Measurements from ENCODE around the gene LMO7.

DNA sequence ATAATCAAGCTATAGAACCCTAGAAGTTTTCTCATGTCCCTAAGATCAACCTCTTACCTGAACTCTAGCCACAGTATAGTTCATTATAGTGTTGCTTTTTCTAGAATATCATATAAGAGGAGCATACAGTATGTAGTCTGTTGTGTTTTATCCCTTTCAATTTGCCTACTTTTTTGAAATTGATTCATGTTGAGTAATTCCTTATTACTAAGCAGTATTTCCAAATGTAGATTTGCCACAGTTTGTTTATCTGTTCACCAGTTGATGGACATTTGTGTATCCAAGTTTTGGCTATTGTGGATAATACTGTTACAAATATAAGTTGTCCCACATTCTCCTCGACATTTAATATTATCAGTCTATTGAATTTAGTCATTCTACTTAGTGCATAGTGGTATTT, 138.0 kb downstream of the LMO7 start:
- TF ChIP-seq, protein P1, sequence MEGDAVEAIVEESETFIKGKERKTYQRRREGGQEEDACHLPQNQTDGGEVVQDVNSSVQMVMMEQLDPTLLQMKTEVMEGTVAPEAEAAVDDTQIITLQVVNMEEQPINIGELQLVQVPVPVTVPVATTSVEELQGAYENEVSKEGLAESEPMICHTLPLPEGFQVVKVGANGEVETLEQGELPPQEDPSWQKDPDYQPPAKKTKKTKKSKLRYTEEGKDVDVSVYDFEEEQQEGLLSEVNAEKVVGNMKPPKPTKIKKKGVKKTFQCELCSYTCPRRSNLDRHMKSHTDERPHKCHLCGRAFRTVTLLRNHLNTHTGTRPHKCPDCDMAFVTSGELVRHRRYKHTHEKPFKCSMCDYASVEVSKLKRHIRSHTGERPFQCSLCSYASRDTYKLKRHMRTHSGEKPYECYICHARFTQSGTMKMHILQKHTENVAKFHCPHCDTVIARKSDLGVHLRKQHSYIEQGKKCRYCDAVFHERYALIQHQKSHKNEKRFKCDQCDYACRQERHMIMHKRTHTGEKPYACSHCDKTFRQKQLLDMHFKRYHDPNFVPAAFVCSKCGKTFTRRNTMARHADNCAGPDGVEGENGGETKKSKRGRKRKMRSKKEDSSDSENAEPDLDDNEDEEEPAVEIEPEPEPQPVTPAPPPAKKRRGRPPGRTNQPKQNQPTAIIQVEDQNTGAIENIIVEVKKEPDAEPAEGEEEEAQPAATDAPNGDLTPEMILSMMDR (IDR thresholded peaks at IDR 0.05 in 8 of 11, conservative IDR thresholded peaks at IDR 0.05 in 3 of 11): no peak
- TF ChIP-seq POLR2A (IDR thresholded peaks at IDR 0.05): no peak

Measured in spleen (tissue), 7 donors.